HL-60 (cell line): ENCODE data around the gene IRGQ.
A peak's percentile ranks its signal among the peaks of the same experiment; 100 is the strongest.

Experiments used
- DNase-seq, 2 experiments: peaks; one replicate each; pipeline ENCODE4 v3.0.0-alpha.2; 2010 to 2020; ENCODE audit warnings: low read depth in 1 of 2, low spot score in 1 of 2
- H3K27ac ChIP-seq: fragments of 250-450 bp; sonication (Bioruptor Pico); replicated peaks from 2 replicates; pipeline ENCODE4 v1.5.1; 2020; ENCODE audit warnings: mild to moderate bottlenecking, moderate library complexity
- H3K27me3 ChIP-seq: fragments of 250-450 bp; sonication (Bioruptor Pico); 2 replicates; pipeline ENCODE4 v1.5.1; 2021; ENCODE audit warnings: mild to moderate bottlenecking, moderate library complexity; ENCODE audit not compliant: insufficient read depth, poor library complexity, severe bottlenecking
- H3K4me3 ChIP-seq: replicated peaks from 2 replicates; pipeline ENCODE4 v1.5.1; 2011; ENCODE audit warnings: mild to moderate bottlenecking, control low read depth, low read length; ENCODE audit not compliant: insufficient read depth
- GABPA ChIP-seq: IDR thresholded peaks from 2 replicates; pipeline ENCODE4 v1.6.1; 2012; ENCODE audit warnings: low read depth
- POLR2AphosphoS5 ChIP-seq: IDR thresholded peaks from 2 replicates; pipeline ENCODE4 v1.6.1; 2012; ENCODE audit warnings: low read depth
- SPI1 ChIP-seq: IDR thresholded peaks from 2 replicates; pipeline ENCODE4 v1.6.1; 2012; ENCODE audit warnings: low read depth, mild to moderate bottlenecking, borderline replicate concordance
- TF ChIP-seq, protein P1 (sequence below): IDR thresholded peaks from one replicate; pipeline ENCODE4 v1.5.1; 2011; ENCODE audit warnings: low read length, control low read depth, inconsistent platforms; ENCODE audit not compliant: insufficient read depth
- TF ChIP-seq, protein P2 (sequence below): IDR thresholded peaks from 2 replicates; pipeline ENCODE4 v1.6.1; 2012; ENCODE audit warnings: low read depth; ENCODE audit not compliant: insufficient replicate concordance

IRGQ gene

DNA sequence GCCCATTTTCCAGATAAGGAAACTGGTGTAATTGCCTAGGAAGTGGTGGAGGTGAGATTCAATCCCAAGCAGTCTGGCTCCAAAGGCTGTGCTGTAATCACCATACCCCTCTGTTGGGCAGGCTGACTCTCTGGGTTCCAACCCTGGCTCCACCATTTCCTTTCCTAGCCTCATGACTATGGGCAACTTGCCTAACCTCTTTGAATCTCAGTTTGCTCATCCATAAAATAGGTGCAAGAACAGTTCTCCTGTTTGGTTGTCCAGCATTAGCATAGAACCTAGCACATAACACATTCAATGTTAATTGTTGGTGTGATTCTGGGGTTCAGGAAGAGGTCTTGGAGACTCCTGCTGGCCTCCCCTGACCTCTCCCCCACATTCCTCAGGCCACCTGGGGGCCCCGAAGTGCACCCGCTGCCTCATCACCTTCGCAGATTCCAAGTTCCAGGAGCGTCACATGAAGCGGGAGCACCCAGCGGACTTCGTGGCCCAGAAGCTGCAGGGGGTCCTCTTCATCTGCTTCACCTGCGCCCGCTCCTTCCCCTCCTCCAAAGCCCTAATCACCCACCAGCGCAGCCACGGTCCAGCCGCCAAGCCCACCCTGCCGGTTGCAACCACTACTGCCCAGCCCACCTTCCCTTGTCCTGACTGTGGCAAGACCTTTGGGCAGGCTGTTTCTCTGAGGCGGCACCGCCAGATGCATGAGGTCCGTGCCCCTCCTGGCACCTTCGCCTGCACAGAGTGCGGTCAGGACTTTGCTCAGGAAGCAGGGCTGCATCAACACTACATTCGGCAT, 2.7 kb upstream of the IRGQ start:
- Histone ChIP-seq H3K4me3 (no peak overlapping the region), H3K27me3 (no peaks in the 10 kb centered on the region), H3K27ac (no peak overlapping the region)
- TF ChIP-seq, protein P1, sequence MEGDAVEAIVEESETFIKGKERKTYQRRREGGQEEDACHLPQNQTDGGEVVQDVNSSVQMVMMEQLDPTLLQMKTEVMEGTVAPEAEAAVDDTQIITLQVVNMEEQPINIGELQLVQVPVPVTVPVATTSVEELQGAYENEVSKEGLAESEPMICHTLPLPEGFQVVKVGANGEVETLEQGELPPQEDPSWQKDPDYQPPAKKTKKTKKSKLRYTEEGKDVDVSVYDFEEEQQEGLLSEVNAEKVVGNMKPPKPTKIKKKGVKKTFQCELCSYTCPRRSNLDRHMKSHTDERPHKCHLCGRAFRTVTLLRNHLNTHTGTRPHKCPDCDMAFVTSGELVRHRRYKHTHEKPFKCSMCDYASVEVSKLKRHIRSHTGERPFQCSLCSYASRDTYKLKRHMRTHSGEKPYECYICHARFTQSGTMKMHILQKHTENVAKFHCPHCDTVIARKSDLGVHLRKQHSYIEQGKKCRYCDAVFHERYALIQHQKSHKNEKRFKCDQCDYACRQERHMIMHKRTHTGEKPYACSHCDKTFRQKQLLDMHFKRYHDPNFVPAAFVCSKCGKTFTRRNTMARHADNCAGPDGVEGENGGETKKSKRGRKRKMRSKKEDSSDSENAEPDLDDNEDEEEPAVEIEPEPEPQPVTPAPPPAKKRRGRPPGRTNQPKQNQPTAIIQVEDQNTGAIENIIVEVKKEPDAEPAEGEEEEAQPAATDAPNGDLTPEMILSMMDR: no peak
- DNase-seq: no peak

DNA sequence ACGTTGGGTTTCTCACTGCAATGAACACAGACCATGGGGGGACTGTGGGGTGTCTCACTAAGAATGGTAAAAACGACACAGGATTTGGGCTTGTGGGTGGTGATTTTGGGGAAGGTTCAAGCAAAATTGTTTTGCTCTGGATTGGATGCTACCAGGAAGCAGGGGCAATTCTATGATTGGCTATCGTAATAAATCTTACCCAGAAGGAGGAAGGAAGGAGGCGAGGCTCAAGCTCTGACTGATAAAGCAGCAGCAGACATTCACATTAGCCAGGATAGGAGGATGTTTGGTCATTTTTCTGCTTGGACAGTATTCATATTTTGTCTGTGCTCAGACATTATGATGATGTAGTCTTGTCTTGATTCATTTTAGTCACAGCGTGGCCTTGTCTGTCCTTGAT, 1.9 kb upstream of the IRGQ start:
- TF ChIP-seq GABPA: no peak
- TF ChIP-seq, protein P2, sequence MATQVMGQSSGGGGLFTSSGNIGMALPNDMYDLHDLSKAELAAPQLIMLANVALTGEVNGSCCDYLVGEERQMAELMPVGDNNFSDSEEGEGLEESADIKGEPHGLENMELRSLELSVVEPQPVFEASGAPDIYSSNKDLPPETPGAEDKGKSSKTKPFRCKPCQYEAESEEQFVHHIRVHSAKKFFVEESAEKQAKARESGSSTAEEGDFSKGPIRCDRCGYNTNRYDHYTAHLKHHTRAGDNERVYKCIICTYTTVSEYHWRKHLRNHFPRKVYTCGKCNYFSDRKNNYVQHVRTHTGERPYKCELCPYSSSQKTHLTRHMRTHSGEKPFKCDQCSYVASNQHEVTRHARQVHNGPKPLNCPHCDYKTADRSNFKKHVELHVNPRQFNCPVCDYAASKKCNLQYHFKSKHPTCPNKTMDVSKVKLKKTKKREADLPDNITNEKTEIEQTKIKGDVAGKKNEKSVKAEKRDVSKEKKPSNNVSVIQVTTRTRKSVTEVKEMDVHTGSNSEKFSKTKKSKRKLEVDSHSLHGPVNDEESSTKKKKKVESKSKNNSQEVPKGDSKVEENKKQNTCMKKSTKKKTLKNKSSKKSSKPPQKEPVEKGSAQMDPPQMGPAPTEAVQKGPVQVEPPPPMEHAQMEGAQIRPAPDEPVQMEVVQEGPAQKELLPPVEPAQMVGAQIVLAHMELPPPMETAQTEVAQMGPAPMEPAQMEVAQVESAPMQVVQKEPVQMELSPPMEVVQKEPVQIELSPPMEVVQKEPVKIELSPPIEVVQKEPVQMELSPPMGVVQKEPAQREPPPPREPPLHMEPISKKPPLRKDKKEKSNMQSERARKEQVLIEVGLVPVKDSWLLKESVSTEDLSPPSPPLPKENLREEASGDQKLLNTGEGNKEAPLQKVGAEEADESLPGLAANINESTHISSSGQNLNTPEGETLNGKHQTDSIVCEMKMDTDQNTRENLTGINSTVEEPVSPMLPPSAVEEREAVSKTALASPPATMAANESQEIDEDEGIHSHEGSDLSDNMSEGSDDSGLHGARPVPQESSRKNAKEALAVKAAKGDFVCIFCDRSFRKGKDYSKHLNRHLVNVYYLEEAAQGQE: no peak
- TF ChIP-seq, protein P1: no peak
- TF ChIP-seq SPI1: no peak
- TF ChIP-seq POLR2AphosphoS5: no peak
- peak in 1 of 2 experiments; percentile 7 for DNase-seq
- H3K27ac ChIP-seq: no peak overlapping the region
- H3K4me3 ChIP-seq: peak overlapping the region; percentile 58
- H3K27me3 ChIP-seq: no peaks in the 10 kb centered on the region

DNA sequence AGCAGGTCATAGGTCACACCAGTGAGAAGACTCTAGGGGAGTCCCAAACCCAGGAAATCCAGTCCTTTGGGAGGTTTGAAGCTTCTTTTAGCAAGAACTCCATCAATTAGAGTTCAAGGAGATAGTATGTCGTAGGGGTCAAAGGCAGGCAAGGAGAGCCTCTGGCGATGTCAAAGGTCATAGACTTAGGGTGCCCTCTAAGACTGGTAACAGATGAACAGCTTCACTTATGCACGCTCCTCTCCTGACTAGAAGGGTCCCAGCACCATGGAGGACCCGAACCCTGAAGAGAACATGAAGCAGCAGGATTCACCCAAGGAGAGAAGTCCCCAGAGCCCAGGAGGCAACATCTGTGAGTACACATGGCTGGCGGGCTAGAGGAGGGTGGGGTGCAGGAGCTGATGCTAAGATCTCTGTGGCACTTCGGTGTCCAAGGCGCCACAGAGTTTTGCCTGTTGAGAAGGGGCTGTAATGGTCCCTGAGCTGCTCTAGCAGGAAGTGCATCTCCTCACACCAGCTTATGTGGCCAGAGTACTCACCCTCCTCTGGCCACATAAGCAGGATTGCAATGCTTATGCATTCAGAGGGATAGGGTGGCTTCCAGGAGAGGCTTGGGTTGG, 1.0 kb upstream of the IRGQ start:
- H3K27me3 ChIP-seq: no peaks in the 10 kb centered on the region

More for the DNA sequence above, 1.0 kb upstream of the IRGQ start:
- H3K4me3 ChIP-seq: peak overlapping the region; percentile 58
- TF ChIP-seq, protein P2: no peak
- TF ChIP-seq GABPA (no peak), SPI1 (no peak), POLR2AphosphoS5 (no peak; the same call in 1 of the 2 replicates)
- TF ChIP-seq, protein P1: no peak
- DNase-seq: peak in 1 of 2 experiments; percentile 5
- peak overlapping the region; percentile 100 for H3K27ac ChIP-seq
